Activated T-cell treated with anti-CD3 and anti-CD28 coated beads, Interleukin-2, amount 50 U/mL, for 72 hours (primary cell): Measurements from ENCODE around the gene FHOD3. TPM values are rescaled to one million over a fixed set of nuclear protein-coding genes. Genes with fewer than 3 reads are reported as not detected.

ENCODE experiments used
- ATAC-seq, 2 donors: fragments of 150-1000 bp; cut with Tn5 transposase; replicated peaks in 1 of 2; 2 replicates each; pipeline ENCODE4 v1.10.0; 2021; ENCODE audit warnings: moderate library complexity in 2 of 2, mild to moderate bottlenecking in 1 of 2
- DNase-seq, 2 donors: peaks; one replicate each; pipeline ENCODE4 v3.0.0; 2021 to 2022; ENCODE audit warnings: mixed read lengths in 1 of 2
- H3K27ac Mint-ChIP-seq: one replicate; pipeline ENCODE4 v1.8.0; 2022; ENCODE audit warnings: mild to moderate bottlenecking, moderate library complexity, mixed read lengths
- H3K27me3 Mint-ChIP-seq: one replicate; pipeline ENCODE4 v1.8.0; 2022; ENCODE audit warnings: low read depth, mixed read lengths
- H3K36me3 Mint-ChIP-seq, 2 donors: one replicate each; pipeline ENCODE4 v1.8.0; 2022; ENCODE audit warnings: mixed read lengths in 2 of 2, mild to moderate bottlenecking in 1 of 2; ENCODE audit not compliant: insufficient read depth in 2 of 2
- H3K4me1 Mint-ChIP-seq: one replicate; pipeline ENCODE4 v1.8.0; 2022; ENCODE audit warnings: low read depth, mixed read lengths
- H3K4me3 Mint-ChIP-seq, 2 donors: one replicate each; pipeline ENCODE4 v1.8.0; 2022; ENCODE audit warnings: mild to moderate bottlenecking in 2 of 2, mixed read lengths in 2 of 2, moderate library complexity in 2 of 2
- H3K9me3 Mint-ChIP-seq, 2 donors: one replicate each; pipeline ENCODE4 v1.8.0; 2022; ENCODE audit warnings: mixed read lengths in 2 of 2
- total RNA-seq, 2 donors: library from RNA; stranded (reverse); gene quantifications; one replicate each; pipeline ENCODE4 v1.2.3, GENCODE V29; 2022

FHOD3 gene
- total RNA-seq, 2 donors from 2014 or later = 0.28 TPM; not detected in 1

DNA sequence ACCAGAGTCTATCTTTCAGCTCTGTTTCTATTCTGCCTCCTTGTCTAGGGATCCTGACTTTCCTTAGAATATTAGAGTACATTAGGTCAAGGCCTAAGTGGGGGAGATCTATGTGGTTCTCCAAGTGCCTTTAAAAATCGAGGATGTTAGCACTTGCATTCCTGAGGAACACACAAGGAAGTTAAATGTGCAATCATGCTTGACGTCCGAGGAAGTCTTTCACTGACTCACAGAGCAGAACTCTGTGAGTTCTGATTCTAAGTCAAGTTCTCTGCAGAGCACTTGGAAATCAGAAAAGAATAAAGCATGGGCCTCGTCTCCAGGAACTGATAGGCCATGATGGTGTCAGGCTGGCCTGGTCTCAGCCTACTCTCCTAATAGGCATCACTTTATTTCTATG is 17.2 kb downstream of the FHOD3 start:
- Mint-ChIP-seq H3K27ac (no peak overlapping the region), H3K4me1 (no peaks in the 10 kb centered on the region)

DNA sequence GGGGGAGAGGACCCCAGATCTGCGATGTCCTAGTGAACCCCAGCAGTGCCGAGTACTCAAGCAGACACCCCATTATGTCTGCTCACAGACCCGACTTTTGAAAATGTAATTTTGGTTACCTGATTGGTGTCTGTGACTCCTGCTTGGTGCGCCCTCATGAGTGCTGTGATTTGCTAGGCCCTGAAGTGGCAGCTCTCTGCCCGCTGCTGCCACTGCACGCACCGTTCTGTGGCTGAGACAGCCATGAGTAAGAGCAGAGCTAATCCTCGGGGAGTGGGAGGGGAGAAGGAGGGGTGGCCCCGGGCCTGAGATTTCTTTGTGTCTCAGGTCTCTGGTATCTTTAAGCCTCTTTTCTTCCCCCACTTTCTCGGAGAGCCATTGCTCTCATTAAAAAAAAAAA is 18.2 kb downstream of the FHOD3 start:
- DNase-seq = no peak
- H3K36me3 Mint-ChIP-seq = peaks cover 4 to 9% of the 10 kb centered on the region in 2 donors
- H3K9me3 Mint-ChIP-seq = peaks cover 11% of the 10 kb centered on the region in 2 donors
- no peak for ATAC-seq
- no peak overlapping the region for H3K4me3 Mint-ChIP-seq
- no peak overlapping the region for H3K27ac Mint-ChIP-seq
- H3K4me1 Mint-ChIP-seq = no peaks in the 10 kb centered on the region
- H3K27me3 Mint-ChIP-seq = peaks cover 35% of the 10 kb centered on the region

More for the DNA sequence above, 17.2 kb downstream of the FHOD3 start:
- Mint-ChIP-seq H3K9me3 (peaks cover 10 to 11% of the 10 kb centered on the region in 2 donors), H3K4me3 (no peak overlapping the region), H3K27me3 (peaks cover 30% of the 10 kb centered on the region), H3K36me3 (peaks cover 4 to 9% of the 10 kb centered on the region in 2 donors)
- no peak for DNase-seq
- ATAC-seq = no peak

- DNase-seq = no peak
- no peak for ATAC-seq
- Mint-ChIP-seq H3K9me3 (peaks cover 11% of the 10 kb centered on the region in 2 donors), H3K36me3 (peaks cover 4 to 9% of the 10 kb centered on the region in 2 donors), H3K27me3 (peaks cover 38% of the 10 kb centered on the region), H3K27ac (no peak overlapping the region), H3K4me3 (no peak overlapping the region), H3K4me1 (no peaks in the 10 kb centered on the region)
These were observed 18.7 kb downstream of the FHOD3 start for GRCh38 chr18:36316246-36316645.

- Mint-ChIP-seq H3K4me3 (no peak overlapping the region), H3K27ac (no peak overlapping the region), H3K9me3 (peaks cover 11% of the 10 kb centered on the region in 2 donors), H3K27me3 (peaks cover 50% of the 10 kb centered on the region), H3K4me1 (no peaks in the 10 kb centered on the region), H3K36me3 (peaks cover 4 to 9% of the 10 kb centered on the region in 2 donors)
- no peak for DNase-seq
- no peak for ATAC-seq
These were observed 24.3 kb downstream of the FHOD3 start for GRCh38 chr18:36321658-36322407.

- Mint-ChIP-seq H3K4me3 (no peak overlapping the region), H3K9me3 (peaks cover 11% of the 10 kb centered on the region in 2 donors), H3K27ac (no peak overlapping the region), H3K4me1 (no peaks in the 10 kb centered on the region), H3K27me3 (peaks cover 50% of the 10 kb centered on the region), H3K36me3 (peaks cover 4 to 9% of the 10 kb centered on the region in 2 donors)
- DNase-seq (no peak), ATAC-seq (no peak)
These were observed 24.9 kb downstream of the FHOD3 start for GRCh38 chr18:36322408-36322728.

GRCh38 chr18:36322734-36323133 is 25.2 kb downstream of the FHOD3 start:
- H3K27me3 Mint-ChIP-seq = peaks cover 50% of the 10 kb centered on the region
- DNase-seq = no peak
- peaks cover 9 to 11% of the 10 kb centered on the region in 2 donors for H3K9me3 Mint-ChIP-seq
- H3K36me3 Mint-ChIP-seq = peaks cover 4 to 9% of the 10 kb centered on the region in 2 donors
- no peak overlapping the region for H3K27ac Mint-ChIP-seq
- no peak for ATAC-seq
- H3K4me1 Mint-ChIP-seq = no peaks in the 10 kb centered on the region
- H3K4me3 Mint-ChIP-seq = no peak overlapping the region

DNA sequence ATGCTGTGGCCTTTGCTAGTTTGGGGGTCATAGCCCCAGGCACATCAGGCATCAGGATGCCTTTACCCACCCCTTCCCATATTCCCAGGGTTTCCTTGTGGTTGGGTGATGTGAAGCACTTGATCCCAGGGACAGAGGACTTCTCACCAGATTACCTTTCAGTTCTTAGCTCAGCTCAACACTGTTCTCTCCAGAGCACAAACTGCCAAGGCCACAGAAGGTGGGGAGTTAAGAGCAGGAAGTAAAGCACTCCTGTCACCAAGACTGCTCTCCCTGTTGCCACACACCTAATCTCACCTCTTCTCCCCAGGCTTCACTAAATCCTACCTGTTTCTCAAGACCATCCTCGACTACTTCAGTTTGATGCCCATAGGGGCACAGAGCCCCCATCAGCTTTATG is 25.9 kb downstream of the FHOD3 start:
- peaks cover 2 to 8% of the 10 kb centered on the region in 2 donors for H3K36me3 Mint-ChIP-seq
- H3K9me3 Mint-ChIP-seq = peaks cover 7% of the 10 kb centered on the region in 2 donors
- H3K4me1 Mint-ChIP-seq = no peaks in the 10 kb centered on the region
- ATAC-seq (no peak), DNase-seq (no peak)
- no peak overlapping the region for H3K27ac Mint-ChIP-seq
- H3K27me3 Mint-ChIP-seq = peaks cover 51% of the 10 kb centered on the region
- H3K4me3 Mint-ChIP-seq = no peak overlapping the region

DNA sequence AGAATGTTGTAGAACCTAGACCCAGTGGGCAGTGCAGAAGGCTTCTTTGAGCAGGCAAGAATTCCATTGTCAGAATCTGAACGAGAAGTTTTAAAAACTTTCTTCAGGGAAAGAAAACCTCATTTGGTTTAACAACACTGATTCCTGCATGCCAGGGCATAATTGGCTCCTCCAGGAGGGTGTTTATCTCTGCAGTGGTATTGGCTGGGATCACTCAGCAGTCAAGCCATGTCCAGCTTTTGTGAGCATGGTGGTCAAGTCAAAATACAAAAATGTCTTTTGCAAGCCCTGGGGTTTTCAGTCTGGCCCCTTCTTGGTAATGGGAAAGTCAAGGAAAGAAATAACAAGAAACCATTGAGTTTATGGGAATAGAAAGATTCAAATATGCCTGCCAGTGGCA is 28.3 kb downstream of the FHOD3 start:
- no peak overlapping the region for H3K27ac Mint-ChIP-seq
- peaks cover 51% of the 10 kb centered on the region for H3K27me3 Mint-ChIP-seq
- DNase-seq (no peak), ATAC-seq (no peak)
- no peak overlapping the region for H3K4me3 Mint-ChIP-seq
- H3K36me3 Mint-ChIP-seq = no peaks in the 10 kb centered on the region
- H3K4me1 Mint-ChIP-seq = no peaks in the 10 kb centered on the region
- peaks cover 0 to 2% of the 10 kb centered on the region in 2 donors for H3K9me3 Mint-ChIP-seq

GRCh38 chr18:36326771-36327170 is 29.3 kb downstream of the FHOD3 start:
- DNase-seq (no peak), ATAC-seq (no peak)
- no peaks in the 10 kb centered on the region for H3K4me1 Mint-ChIP-seq
- H3K4me3 Mint-ChIP-seq = no peak overlapping the region
- H3K27ac Mint-ChIP-seq = no peak overlapping the region
- peaks cover 42% of the 10 kb centered on the region for H3K27me3 Mint-ChIP-seq
- peaks cover 0 to 2% of the 10 kb centered on the region in 2 donors for H3K9me3 Mint-ChIP-seq
- no peaks in the 10 kb centered on the region for H3K36me3 Mint-ChIP-seq

DNA sequence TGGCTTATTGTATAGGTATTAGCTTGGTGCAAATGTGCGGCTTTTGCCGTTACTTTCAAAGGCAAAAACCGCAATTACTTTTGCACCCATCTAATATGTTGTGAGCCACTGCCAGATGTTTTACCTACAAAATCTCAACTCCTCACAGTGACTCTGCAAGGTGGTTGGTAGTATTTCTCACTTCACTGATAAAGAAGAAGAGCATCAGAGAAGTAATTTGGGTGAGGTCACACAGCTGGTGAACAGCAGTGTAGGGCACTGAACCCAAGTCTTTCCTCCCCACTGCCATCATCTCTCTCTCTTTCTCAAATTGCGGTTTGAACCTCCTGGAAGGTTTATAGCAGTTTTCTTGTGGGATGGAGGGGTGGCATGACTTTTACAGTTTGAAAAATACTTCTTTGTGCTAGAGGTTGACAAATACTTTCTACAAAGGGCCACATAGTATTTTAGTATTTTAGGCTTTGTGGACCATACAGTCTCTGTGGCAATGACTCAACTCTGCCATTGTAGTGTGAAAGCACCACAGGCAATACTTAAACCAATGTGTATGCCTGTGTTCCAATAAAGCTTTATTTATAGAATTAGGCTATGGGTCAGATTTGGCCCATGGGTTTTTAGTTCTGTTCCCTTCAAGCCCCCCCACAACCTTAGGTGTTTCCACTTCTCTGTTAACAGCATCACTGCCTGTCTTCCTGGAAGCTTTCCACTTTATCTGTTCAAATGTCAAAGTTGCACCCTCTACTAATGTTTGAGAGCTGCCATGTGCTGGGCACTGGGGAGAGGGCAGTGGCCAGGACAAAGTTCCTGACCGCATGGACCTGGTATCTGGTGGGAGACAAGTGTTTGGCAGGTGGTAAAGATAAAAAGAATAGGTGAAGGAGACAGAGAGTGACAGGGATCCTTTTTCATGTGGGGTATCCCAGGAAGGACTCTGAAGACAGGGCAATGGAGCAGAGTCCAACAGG is 30.1 kb downstream of the FHOD3 start:
- no peak overlapping the region for H3K27ac Mint-ChIP-seq
- no peaks in the 10 kb centered on the region for H3K36me3 Mint-ChIP-seq
- H3K4me3 Mint-ChIP-seq = no peak overlapping the region
- DNase-seq (no peak), ATAC-seq (no peak)
- peaks cover 37% of the 10 kb centered on the region for H3K27me3 Mint-ChIP-seq
- no peaks in the 10 kb centered on the region for H3K4me1 Mint-ChIP-seq
- peaks cover 0 to 2% of the 10 kb centered on the region in 2 donors for H3K9me3 Mint-ChIP-seq

DNA sequence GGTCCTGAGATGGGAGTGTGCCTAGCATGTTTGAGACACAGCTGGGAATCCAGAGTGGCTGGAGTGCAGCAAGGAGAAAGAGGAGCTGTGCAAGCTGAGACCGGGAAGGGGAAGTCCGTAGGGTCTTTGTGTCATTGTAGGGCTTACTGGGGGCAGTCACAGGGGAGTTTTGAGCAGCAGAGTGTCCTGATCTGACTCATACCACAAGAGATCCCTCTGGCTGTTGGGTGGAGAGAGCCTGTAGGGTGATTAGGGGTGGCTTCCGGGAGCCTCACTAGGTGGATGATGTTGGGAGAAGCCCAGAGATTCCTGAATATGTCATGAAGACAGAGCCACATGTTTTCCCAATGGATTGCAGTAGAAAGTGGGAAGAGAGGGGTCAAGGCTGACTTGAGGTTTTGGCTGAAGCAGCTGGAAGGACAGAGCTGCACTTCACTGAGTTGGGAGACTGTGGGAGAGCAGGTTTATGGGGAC is 30.9 kb downstream of the FHOD3 start:
- Mint-ChIP-seq H3K4me3 (no peak overlapping the region), H3K4me1 (no peaks in the 10 kb centered on the region), H3K36me3 (no peaks in the 10 kb centered on the region), H3K27ac (no peak overlapping the region), H3K27me3 (peaks cover 37% of the 10 kb centered on the region), H3K9me3 (peaks cover 0 to 2% of the 10 kb centered on the region in 2 donors)
- no peak for ATAC-seq
- no peak for DNase-seq

GRCh38 chr18:36328916-36329315 is 31.4 kb downstream of the FHOD3 start:
- H3K9me3 Mint-ChIP-seq = peaks cover 0 to 2% of the 10 kb centered on the region in 2 donors
- H3K27ac Mint-ChIP-seq = no peak overlapping the region
- ATAC-seq (no peak), DNase-seq (no peak)
- H3K27me3 Mint-ChIP-seq = peaks cover 35% of the 10 kb centered on the region
- H3K36me3 Mint-ChIP-seq = no peaks in the 10 kb centered on the region
- H3K4me1 Mint-ChIP-seq = no peaks in the 10 kb centered on the region
- no peak overlapping the region for H3K4me3 Mint-ChIP-seq
